HL-60/S4 treated with phorbol 12-myristate 13-acetate at 8.2 ng/mL for 4 days and 3 days (cell line): ENCODE data around the gene CENPX.

Experiments
- in situ Hi-C: fragments of 300-500 bp; cut with MboI; formaldehyde crosslinking; loops from 2 replicates; pipeline ENCODE4 v1.15.0; 2022; ENCODE audit warnings: low sequenced_read_pairs

The CENPX gene

DNA sequence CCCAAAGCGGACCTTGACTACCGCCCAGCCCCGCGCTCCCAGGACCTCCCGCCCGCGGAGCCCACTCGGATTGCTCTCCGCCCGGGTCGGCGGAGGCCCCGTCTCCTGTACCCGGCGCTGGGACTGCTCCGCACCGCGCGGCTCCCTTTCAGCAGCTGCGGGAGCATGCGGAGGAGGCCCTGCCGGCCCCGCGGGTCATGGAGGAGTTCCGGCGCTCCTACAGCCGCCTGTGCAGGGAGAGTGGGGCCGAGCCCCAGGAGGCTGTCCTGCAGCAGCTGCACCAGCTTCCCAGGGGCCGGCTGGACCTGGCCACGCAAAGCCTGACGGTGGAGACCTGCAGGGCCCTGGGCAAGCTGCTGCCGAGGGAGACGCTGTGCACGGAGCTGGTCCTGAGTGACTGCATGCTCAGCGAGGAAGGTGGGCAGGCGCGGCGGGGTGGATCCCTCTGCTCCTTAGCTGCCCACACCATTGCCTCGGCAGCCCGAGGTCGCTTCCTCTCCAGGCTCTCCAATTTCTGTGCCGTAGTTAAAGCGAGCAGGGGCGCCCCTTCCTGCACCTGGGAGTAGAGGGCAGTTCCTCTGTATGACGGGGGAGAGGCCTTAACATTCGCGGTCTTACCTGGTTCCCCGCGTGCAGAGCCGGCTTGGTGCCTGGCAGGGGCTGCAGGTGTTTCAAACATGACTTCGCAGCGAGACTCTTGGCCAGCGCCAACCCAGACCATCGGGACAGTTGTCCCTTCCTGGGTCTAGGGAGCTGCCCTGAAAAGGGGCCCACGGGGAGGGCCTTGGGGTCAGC, 966 bp upstream of the CENPX start:
- in situ Hi-C loops, result no loop called here

- in situ Hi-C loops, result no loop called here
These were observed 336 bp upstream of the CENPX start, which contains the start of gene LRRC45 for GRCh38 chr17:82022981-82023446. LRRC45 (plus strand) TSS chr17:82023305; CDS start chr17:82023644, 339 bp downstream.

DNA sequence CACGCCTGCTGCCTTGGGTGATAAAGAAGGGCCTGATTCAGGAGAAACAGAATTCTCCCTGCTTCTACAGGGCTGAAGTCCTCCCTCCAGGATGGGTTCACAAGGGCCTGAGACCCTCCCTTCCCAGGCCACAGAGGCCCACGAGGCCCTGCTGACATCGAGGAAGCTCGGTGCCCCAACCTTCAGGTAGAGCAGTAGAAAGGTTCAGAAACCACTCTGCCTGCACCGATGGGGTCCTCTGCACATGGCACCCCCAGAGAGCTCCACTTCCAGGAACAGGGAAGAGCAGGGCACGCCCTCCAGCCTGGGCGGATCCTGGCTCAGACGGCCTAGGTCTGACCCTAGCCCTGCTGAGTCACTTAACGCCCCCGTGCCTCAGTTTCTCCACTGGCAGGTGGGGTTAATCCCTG, 773 bp downstream of the CENPX start:
- in situ Hi-C loops, result no loop called here

GRCh38 chr17:82021107-82021899, 1.4 kb downstream of the CENPX start:
- in situ Hi-C loops, result no loop called here

- in situ Hi-C loops, result no loop called here
These were observed 2.0 kb downstream of the CENPX start for GRCh38 chr17:82020572-82021106.

DNA sequence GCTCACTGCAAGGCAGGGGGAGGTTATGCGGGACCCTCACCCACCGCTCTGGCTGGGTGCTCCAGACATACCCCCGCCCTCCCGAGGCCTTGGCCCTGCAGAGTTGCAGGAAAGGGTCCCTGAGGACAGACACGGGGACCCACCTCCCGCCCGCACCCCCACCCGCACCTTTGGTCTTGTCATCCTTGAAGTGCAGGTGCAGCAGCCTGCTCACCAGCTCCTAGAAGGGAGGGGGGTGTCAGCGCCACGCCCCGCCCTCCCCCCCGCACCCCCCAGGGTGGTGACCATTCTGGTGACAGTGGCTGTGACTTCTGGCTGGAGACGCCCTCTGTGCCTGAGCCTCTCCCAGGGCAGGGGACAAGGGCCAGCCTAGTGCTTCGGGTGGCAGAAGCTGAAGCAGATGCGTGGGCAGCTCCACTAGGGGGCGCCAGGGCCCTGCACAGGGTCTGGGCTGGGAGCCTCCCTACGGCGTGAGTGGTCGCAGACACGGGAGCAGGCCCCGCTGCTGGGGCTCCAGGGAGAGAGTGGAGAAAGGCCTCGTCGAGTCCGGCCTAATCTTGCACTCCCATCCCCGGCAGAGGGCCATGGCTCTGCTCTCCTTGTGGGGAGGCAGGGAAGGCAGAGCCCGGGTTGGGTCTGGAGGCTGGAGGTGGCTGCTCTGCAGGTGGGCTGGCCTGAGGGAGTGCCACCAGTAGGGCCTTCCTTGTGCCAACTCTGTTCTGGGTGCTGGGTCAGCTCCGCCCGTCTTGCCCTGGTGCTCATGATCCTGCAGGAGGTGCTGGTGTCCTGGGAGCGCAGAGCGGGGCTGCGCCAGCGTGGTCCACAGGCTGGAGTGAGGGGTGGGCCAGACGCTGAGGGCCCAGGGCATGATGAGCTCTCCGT, 2.7 kb downstream of the CENPX start:
- in situ Hi-C loops, result no loop called here

- in situ Hi-C loops, result no loop called here
These were observed 3.5 kb downstream of the CENPX start for GRCh38 chr17:82018989-82019689.

DNA sequence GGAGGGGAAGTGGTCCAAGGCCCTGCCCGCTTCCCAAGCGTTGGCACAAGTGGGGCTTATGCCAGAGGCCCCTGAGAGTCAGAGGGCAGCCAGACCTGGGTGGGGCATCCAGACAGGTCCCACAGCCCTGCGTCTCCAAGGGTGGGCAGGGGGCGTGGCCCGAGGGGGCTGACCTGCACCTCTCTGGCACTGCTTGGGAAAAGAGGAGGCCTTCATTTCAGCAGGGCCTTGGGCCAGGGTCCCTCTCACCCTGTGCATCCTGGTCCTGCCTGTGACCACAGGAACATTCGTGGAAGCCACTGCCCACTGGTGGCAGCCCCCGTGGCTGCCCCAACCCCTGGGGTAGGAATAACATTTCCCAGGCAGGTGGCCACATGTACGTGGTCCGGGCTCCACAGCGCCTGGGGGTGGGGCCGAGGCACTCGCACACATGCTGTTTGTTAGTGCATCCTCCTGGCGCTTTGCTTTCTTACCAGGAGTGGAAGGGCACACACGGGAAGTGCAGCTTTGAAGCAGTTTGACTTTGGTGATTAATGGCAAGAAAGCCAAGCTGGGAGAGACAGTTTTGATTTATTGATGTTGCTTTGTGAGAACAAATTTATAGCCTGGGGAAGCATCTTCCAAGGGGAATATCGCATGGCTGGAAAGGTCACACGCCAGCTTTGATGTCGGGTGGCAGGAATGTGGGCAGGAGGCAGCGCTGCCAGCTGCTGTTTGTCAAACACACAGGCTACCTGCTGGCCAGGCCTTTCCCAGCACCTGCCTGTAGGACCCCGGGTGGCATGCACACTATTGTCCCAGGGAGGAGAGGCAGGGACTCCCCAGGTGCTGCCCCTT, 4.3 kb downstream of the CENPX start:
- in situ Hi-C loops, result no loop called here

- in situ Hi-C loops, result no loop called here
These were observed 5.0 kb downstream of the CENPX start for GRCh38 chr17:82017612-82018151.

DNA sequence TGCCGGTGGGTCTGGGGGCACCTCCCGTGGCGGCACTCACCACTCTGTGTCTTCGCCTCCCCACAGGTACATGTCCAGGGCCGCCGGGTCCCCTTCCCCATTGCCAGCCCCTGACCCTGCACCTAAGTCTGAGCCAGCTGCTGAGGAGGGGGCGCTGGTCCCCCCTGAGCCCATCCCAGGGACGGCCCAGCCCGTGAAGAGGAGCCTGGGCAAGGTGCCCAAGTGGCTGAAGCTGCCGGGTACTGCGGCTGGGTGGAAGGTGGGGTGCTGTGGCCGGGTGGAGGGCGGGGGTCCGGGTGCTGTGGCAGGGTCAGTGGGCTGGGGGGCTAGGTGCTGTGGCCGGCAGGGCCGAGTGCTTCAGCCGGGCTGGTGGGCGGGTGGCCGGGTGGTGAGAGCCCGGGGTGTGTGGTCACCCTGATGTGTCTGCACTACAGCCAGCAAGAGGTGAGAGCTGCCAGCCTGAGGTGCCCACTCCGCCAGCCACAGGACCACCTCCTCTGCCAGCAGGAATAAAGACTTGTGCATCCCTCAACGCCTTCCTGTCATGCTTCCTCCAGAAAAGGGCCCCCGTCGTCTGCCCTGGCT, 5.7 kb downstream of the CENPX start:
- in situ Hi-C loops, result no loop called here

- in situ Hi-C loops, result no loop called here
These were observed 6.4 kb downstream of the CENPX start for GRCh38 chr17:82016061-82016874.

- in situ Hi-C loops, result no loop called here
These were observed 7.2 kb downstream of the CENPX start for GRCh38 chr17:82015311-82015971.

DNA sequence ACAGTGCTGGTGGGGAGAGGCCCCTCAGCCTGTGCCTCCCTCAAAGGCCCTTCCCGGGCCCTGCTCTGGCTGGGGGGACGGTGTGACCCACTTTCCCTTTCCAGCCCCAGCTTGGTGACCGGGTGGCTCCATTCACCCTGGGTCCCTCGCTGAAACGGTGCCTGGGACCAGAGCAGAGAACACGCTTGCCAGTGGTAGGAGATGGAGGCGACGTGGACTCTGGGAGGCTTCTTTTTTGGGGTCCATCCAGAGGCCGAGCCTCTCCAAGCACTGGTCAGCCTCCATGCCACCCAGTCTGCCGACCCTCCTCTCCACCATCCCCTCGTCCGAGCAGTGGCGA, 7.7 kb downstream of the CENPX start:
- in situ Hi-C loops, result no loop called here

DNA sequence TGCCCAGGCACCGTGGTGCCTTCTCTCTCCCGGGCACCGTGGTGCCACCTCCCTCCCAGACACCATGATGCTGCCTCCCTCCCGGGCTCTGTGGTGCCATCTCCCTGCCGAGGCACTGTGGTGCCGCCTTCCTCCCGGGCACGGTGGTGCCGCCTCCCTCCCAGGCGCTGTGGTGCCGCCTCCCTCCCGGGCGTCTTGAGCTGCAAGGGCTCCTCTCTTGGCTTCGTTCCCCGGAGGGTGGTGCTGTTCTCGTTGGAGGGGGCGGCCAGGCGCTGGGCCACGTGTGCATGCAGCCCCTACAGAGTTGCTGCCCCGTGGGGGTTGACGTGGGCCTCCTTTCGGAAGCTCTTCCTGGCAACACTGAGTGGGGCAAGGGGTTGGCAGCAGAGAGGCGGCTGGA, 8.2 kb downstream of the CENPX start:
- in situ Hi-C loops, result no loop called here

DNA sequence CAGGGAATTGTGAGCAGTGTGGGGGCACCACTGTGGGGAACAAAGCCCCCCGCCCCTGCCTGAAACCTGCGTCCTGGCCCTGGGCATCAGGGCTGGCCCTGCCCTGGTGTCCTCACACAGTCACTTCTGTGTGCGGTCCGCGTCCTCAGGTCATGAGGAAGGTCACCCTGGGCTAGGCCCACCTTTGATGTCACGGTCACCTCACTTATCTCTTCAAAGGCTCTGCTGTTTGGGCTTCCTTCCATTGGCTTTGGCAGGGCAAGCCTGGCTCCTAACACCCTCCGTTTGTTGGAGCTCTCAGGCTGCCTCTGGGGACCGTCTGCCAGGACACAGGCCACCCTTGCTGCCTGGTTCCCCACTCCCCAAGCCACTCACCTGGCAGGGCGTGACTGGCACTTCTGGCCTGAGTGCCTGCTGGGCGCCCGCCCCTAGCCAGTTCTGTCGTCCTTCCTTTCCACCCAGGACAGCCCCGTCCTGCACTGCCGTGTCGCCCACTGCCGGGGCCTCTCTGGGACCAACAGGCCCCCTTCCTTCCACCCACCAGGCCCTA, 8.8 kb downstream of the CENPX start:
- in situ Hi-C loops, result no loop called here

GRCh38 chr17:82013341-82013740, 9.3 kb downstream of the CENPX start:
- in situ Hi-C loops, result no loop called here

DNA sequence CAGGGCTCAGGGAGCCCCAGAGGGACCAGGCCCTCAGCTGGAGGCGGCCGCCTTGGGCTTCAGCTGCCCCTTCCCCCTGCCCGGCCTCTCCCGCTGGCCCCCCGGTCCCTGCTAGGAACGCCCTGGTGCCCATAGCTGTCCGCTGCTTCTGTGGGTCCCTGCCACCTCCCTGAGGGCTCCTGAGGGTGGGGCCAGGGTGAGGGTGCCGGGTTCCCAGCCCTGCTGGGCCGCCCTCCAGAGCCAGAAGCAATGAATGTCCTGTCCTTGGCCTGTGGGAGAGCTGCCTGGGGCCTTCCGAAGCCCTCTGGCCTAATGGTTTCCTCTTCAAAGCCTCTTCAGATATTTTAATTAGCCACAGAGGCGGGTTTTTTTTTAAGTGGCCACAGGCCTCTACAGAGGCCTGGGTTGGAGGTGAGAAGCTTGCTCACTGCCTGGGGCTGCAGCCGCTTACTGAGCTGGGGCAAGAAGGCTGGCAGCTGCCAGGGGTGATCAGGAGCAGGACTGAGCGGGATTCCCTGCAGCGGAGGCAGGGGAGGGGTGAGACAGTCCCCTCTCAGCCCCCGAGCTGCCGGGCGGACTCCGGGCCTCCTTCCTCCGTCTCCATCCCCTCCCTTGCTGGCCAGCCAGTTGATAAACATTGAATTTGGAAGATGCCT, 9.9 kb downstream of the CENPX start:
- in situ Hi-C loops, result no loop called here
